PC-9 (cell line): ENCODE data around the gene BORCS5. TPM values are rescaled to one million over a fixed set of nuclear protein-coding genes. Genes with fewer than 3 reads are reported as not detected.
"Not testable (repeated sequence)": the region's sequence is repeated elsewhere in the genome, so short reads cannot be mapped to it uniquely, and the experiment has no call there.

Source experiments
- BruUV-seq: library from RNA; stranded (reverse); fragments of 400-500 nt; replicated peaks from 2 replicates; lab custom pipeline; 2021; lab: Mats Ljungman, UMichigan
- CTCF ChIA-PET: fragments of 300-600 bp; sonication (Branson Sonifier 250); formaldehyde crosslinking; loops from one replicate; lab custom pipeline; 2022; ENCODE audit warnings: antibody characterized with exemption; lab: Charles Lee
- POLR2A ChIA-PET: fragments of 300-600 bp; sonication (Branson Sonifier 250); formaldehyde crosslinking; loops from one replicate; lab custom pipeline; 2022; ENCODE audit warnings: antibody characterized with exemption; ENCODE audit not compliant: unreplicated experiment; lab: Charles Lee
- DNase-seq, 2 experiments: peaks; one replicate each; pipeline versions ENCODE4 v3.0.0 to v3.0.0-alpha.2; 2015 to 2022; ENCODE audit warnings: mixed read lengths in 1 of 2
- H2AFZ ChIP-seq: fragments of 200-600 bp; sonication (generic); 2 replicates; pipeline ENCODE4 v1.8.1; 2017; ENCODE audit warnings: antibody characterized with exemption
- H3F3A ChIP-seq: fragments of 200-600 bp; sonication (generic); 2 replicates; pipeline ENCODE4 v1.8.1; 2017; ENCODE audit warnings: antibody characterized with exemption, mild to moderate bottlenecking, low read depth; ENCODE audit not compliant: insufficient read depth
- H3K27ac ChIP-seq: fragments of 200-600 bp; sonication (generic); 2 replicates; pipeline ENCODE4 v1.6.1; 2016; ENCODE audit warnings: mixed run types
- H3K27me3 ChIP-seq: fragments of 200-600 bp; sonication (generic); 2 replicates; pipeline ENCODE4 v1.6.1; 2016; ENCODE audit warnings: low read depth, mixed run types; ENCODE audit not compliant: insufficient read depth
- H3K36me3 ChIP-seq: fragments of 200-600 bp; sonication (generic); 2 replicates; pipeline ENCODE4 v1.6.1; 2016; ENCODE audit warnings: low read depth, mixed run types
- H3K4me1 ChIP-seq: fragments of 200-600 bp; sonication (generic); replicated peaks from 2 replicates; pipeline ENCODE4 v1.6.1; 2016; ENCODE audit warnings: mixed run types; ENCODE audit not compliant: insufficient read depth
- H3K4me2 ChIP-seq: fragments of 200-600 bp; sonication (generic); 2 replicates; pipeline ENCODE4 v1.6.1; 2017; ENCODE audit warnings: mixed run types
- H3K4me3 ChIP-seq: fragments of 200-600 bp; sonication (generic); 2 replicates; pipeline ENCODE4 v1.6.1; 2016; ENCODE audit warnings: mixed run types
- H3K79me2 ChIP-seq: fragments of 200-600 bp; sonication (generic); 2 replicates; pipeline ENCODE4 v1.6.1; 2017; ENCODE audit warnings: low read depth, mixed run types
- H3K9me2 ChIP-seq: fragments of 200-600 bp; sonication (generic); 2 replicates; pipeline ENCODE4 v1.8.1; 2017; ENCODE audit warnings: mild to moderate bottlenecking; ENCODE audit not compliant: insufficient read depth
- H3K9me3 ChIP-seq: fragments of 200-600 bp; sonication (generic); 2 replicates; pipeline ENCODE4 v1.8.1; 2016; ENCODE audit warnings: low read depth; ENCODE audit not compliant: insufficient read depth
- H4K20me1 ChIP-seq: fragments of 200-600 bp; sonication (generic); 2 replicates; pipeline ENCODE4 v1.8.1; 2017; ENCODE audit not compliant: insufficient read depth
- CTCF ChIP-seq: fragments of 200-600 bp; sonication (generic); conservative IDR thresholded peaks from 2 replicates; pipeline ENCODE4 v1.6.1; 2017; ENCODE audit warnings: mixed run types, antibody characterized with exemption, mild to moderate bottlenecking, moderate library complexity
- EZH2 ChIP-seq: fragments of 200-600 bp; sonication (generic); IDR thresholded peaks from 2 replicates; pipeline ENCODE4 v1.8.0; 2017; ENCODE audit warnings: antibody characterized with exemption, low read depth
- intact Hi-C: fragments of 100-400 bp; cut with micrococcal nuclease; formaldehyde crosslinking; loops from one replicate; pipeline ENCODE4 v1.10.0; 2022; ENCODE audit not compliant: unreplicated experiment
- total RNA-seq: library from RNA; stranded (reverse); gene quantifications from 2 replicates; pipeline ENCODE4 v1.2.3, GENCODE V29; 2021

Gene BORCS5
- total RNA-seq, 1 experiment from 2014 or later, result 19.7 TPM

GRCh38 chr12:12469386-12469785 lies 112.5 kb downstream of the BORCS5 start:
- no TSS peak for BruUV-seq
- Histone ChIP-seq H3F3A (no peaks in the 10 kb centered on the region), H3K36me3 (no peaks in the 10 kb centered on the region), H4K20me1 (no peaks in the 10 kb centered on the region), H3K79me2 (no peaks in the 10 kb centered on the region), H3K4me1 (no peaks in the 10 kb centered on the region), H2AFZ (no peak overlapping the region), H3K27me3 (no peaks in the 10 kb centered on the region), H3K27ac (no peak overlapping the region), H3K9me3 (no peaks in the 10 kb centered on the region), H3K4me3 (no peak overlapping the region), H3K4me2 (no peak overlapping the region), H3K9me2 (no peaks in the 10 kb centered on the region)
- TF ChIP-seq CTCF (no peak), EZH2 (no peak)
- DNase-seq, result no peak
- intact Hi-C loops, result no loop called here
- CTCF ChIA-PET, result no interaction called here
- POLR2A ChIA-PET, result no interaction called here

GRCh38 chr12:12470751-12471306 lies 114.0 kb downstream of the BORCS5 start:
- CTCF ChIA-PET, result no interaction called here
- DNase-seq, result no peak
- Histone ChIP-seq H3K4me1 (no peaks in the 10 kb centered on the region), H4K20me1 (no peaks in the 10 kb centered on the region; the same call in 1 of the 2 replicates), H3F3A (no peaks in the 10 kb centered on the region), H3K27me3 (no peaks in the 10 kb centered on the region), H3K27ac (no peak overlapping the region), H3K4me2 (no peak overlapping the region), H3K9me3 (no peaks in the 10 kb centered on the region), H3K36me3 (no peaks in the 10 kb centered on the region), H3K4me3 (no peak overlapping the region), H3K79me2 (no peaks in the 10 kb centered on the region), H2AFZ (no peak overlapping the region), H3K9me2 (no peaks in the 10 kb centered on the region)
- no TSS peak for BruUV-seq
- intact Hi-C loops, result no loop called here
- POLR2A ChIA-PET, result no interaction called here
- TF ChIP-seq CTCF (no peak), EZH2 (no peak)

- H3F3A ChIP-seq, H3K4me2 ChIP-seq, H3K4me1 ChIP-seq, H3K36me3 ChIP-seq, H4K20me1 ChIP-seq, H3K9me3 ChIP-seq, H3K9me2 ChIP-seq, H3K4me3 ChIP-seq, H3K27ac ChIP-seq, CTCF ChIA-PET, H2AFZ ChIP-seq, POLR2A ChIA-PET, BruUV-seq, H3K79me2 ChIP-seq, intact Hi-C loops, H3K27me3 ChIP-seq, DNase-seq: not testable (repeated sequence)
These were observed 115.4 kb downstream of the BORCS5 start for GRCh38 chr12:12471982-12472961.
